ENCODE results near the gene CLPSL1. TPM values are rescaled to one million over a fixed set of nuclear protein-coding genes. Genes with fewer than 3 reads are reported as not detected.

Gene CLPSL1
- total and polyA plus RNA-seq, 2 of the 13 experiments (the other 11 are each of a cell fraction or from before 2014, with no cell fraction given), result not detected

DNA sequence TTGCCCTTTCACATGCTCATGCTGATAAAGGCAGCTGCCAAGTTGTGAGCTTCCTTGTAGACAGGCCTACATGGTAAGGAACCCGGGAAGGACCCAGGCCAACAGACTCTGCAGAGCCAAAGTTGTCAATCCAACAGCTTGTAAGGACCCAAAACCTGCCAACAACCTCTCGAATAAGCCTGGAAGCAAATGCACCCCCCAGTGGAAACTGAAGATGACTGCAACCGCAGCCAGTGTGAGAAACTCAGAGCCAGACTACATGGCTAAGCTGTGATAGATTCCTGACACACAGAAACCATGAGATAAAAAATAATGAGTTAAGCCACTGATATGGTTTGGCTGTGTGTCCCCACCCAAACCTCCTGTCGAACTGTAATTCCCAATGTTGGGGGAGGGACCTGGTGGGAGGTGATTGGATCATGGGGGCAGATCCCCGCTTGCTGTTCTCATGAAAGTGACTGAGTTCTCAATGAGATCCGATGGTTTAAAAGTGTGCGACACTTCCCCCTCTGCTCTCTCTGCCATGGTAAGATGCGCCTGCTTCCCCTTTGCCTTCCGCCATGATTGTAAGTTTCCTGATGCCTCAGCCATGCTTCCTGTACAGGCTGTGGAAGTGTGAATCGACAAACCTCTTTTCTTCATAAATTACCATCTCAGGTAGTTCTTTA, 23.2 kb upstream of the CLPSL1 start (continued):
- TF ChIP-seq ZNF670 (CRISPR knock-in tag; IDR thresholded peaks at IDR 0.05; ENCODE audit: borderline replicate concordance) (no peak), ZNF614 (CRISPR knock-in tag; IDR thresholded peaks at IDR 0.05; ENCODE audit: borderline replicate concordance) (0 out of 2 replicates have a peak, but pooled peaks have one; percentile 37), MIXL1 (CRISPR knock-in tag; IDR thresholded peaks at IDR 0.05) (no peak), ELF3 (CRISPR knock-in tag; IDR thresholded peaks at IDR 0.05) (0 out of 2 replicates have a peak, but pooled peaks have one; percentile 15), GABPA (IDR thresholded peaks at IDR 0.05; ENCODE audit: low read depth, low read length) (no peak), GABPA (CRISPR knock-in tag; IDR thresholded peaks at IDR 0.05; ENCODE audit: low read depth) (no peak), ZNF644 (CRISPR knock-in tag; IDR thresholded peaks at IDR 0.05; ENCODE audit: low read depth) (no peak), ATRX (CRISPR knock-in tag; IDR thresholded peaks at IDR 0.05; ENCODE audit: borderline replicate concordance) (no peak), TRIM24 (CRISPR knock-in tag; IDR thresholded peaks at IDR 0.05) (no peak), TAF1 (CRISPR knock-in tag; IDR thresholded peaks at IDR 0.05) (no peak), ZNF160 (CRISPR knock-in tag; IDR thresholded peaks at IDR 0.05) (no peak), FOXA1 (IDR thresholded peaks at IDR 0.05) (no peak), FOXA1 (CRISPR knock-in tag; IDR thresholded peaks at IDR 0.05) (no peak), HDAC6 (IDR thresholded peaks at IDR 0.05; ENCODE audit: low read depth, low read length) (no peak), RFX5 (IDR thresholded peaks at IDR 0.05; ENCODE audit: low read depth, low read length) (no peak), NR2F2 (IDR thresholded peaks at IDR 0.05; ENCODE audit: borderline replicate concordance, low read depth) (no peak), ARNTL (CRISPR knock-in tag; IDR thresholded peaks at IDR 0.05) (0 out of 2 replicates have a peak, but pooled peaks have one; percentile 35), ZNF274 (CRISPR knock-in tag; IDR thresholded peaks at IDR 0.05) (no peak), XRCC5 (optimal IDR thresholded peaks at IDR 0.05; ENCODE audit: low read length) (peak; percentile 68), SMC3 (IDR thresholded peaks at IDR 0.05; ENCODE audit: low read length) (peak; percentile 81), ZNF761 (CRISPR knock-in tag; conservative IDR thresholded peaks at IDR 0.05) (no peak), AHR (CRISPR knock-in tag; IDR thresholded peaks at IDR 0.05) (0 out of 2 replicates have a peak, but pooled peaks have one; percentile 20), RELA (CRISPR knock-in tag; IDR thresholded peaks at IDR 0.05) (no peak)
- TF ChIP-seq, protein P1, sequence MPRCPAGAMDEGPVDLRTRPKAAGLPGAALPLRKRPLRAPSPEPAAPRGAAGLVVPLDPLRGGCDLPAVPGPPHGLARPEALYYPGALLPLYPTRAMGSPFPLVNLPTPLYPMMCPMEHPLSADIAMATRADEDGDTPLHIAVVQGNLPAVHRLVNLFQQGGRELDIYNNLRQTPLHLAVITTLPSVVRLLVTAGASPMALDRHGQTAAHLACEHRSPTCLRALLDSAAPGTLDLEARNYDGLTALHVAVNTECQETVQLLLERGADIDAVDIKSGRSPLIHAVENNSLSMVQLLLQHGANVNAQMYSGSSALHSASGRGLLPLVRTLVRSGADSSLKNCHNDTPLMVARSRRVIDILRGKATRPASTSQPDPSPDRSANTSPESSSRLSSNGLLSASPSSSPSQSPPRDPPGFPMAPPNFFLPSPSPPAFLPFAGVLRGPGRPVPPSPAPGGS (CRISPR knock-in tag; IDR thresholded peaks at IDR 0.05), result no peak
- TF ChIP-seq, protein P2, sequence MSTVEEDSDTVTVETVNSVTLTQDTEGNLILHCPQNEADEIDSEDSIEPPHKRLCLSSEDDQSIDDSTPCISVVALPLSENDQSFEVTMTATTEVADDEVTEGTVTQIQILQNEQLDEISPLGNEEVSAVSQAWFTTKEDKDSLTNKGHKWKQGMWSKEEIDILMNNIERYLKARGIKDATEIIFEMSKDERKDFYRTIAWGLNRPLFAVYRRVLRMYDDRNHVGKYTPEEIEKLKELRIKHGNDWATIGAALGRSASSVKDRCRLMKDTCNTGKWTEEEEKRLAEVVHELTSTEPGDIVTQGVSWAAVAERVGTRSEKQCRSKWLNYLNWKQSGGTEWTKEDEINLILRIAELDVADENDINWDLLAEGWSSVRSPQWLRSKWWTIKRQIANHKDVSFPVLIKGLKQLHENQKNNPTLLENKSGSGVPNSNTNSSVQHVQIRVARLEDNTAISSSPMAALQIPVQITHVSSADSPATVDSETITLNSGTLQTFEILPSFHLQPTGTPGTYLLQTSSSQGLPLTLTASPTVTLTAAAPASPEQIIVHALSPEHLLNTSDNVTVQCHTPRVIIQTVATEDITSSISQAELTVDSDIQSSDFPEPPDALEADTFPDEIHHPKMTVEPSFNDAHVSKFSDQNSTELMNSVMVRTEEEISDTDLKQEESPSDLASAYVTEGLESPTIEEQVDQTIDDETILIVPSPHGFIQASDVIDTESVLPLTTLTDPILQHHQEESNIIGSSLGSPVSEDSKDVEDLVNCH (CRISPR knock-in tag; IDR thresholded peaks at IDR 0.05), result no peak
- TF ChIP-seq, protein P3, sequence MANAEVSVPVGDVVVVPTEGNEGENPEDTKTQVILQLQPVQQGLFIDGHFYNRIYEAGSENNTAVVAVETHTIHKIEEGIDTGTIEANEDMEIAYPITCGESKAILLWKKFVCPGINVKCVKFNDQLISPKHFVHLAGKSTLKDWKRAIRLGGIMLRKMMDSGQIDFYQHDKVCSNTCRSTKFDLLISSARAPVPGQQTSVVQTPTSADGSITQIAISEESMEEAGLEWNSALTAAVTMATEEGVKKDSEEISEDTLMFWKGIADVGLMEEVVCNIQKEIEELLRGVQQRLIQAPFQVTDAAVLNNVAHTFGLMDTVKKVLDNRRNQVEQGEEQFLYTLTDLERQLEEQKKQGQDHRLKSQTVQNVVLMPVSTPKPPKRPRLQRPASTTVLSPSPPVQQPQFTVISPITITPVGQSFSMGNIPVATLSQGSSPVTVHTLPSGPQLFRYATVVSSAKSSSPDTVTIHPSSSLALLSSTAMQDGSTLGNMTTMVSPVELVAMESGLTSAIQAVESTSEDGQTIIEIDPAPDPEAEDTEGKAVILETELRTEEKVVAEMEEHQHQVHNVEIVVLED (CRISPR knock-in tag; IDR thresholded peaks at IDR 0.05; ENCODE audit: borderline replicate concordance), result no peak
- TF ChIP-seq, protein P4, sequence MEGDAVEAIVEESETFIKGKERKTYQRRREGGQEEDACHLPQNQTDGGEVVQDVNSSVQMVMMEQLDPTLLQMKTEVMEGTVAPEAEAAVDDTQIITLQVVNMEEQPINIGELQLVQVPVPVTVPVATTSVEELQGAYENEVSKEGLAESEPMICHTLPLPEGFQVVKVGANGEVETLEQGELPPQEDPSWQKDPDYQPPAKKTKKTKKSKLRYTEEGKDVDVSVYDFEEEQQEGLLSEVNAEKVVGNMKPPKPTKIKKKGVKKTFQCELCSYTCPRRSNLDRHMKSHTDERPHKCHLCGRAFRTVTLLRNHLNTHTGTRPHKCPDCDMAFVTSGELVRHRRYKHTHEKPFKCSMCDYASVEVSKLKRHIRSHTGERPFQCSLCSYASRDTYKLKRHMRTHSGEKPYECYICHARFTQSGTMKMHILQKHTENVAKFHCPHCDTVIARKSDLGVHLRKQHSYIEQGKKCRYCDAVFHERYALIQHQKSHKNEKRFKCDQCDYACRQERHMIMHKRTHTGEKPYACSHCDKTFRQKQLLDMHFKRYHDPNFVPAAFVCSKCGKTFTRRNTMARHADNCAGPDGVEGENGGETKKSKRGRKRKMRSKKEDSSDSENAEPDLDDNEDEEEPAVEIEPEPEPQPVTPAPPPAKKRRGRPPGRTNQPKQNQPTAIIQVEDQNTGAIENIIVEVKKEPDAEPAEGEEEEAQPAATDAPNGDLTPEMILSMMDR (CRISPR knock-in tag; IDR thresholded peaks at IDR 0.05), result peak; percentile 79
